HG02571 (cell line): Measurements from ENCODE around the gene HGFAC.

Source experiments
- ATAC-seq: cut with Tn5 transposase; IDR thresholded peaks from one replicate; pipeline ENCODE4 v1.9.1; 2021; ENCODE audit warnings: mild to moderate bottlenecking, moderate library complexity; ENCODE audit not compliant: unreplicated experiment

HGFAC gene

GRCh38 chr4:3484057-3484973, 42.5 kb downstream of the HGFAC start:
- no peak for ATAC-seq

GRCh38 chr4:3485011-3485791, 43.4 kb downstream of the HGFAC start:
- no peak for ATAC-seq

- ATAC-seq, result no peak
Observed at GRCh38 chr4:3485886-3486540, 44.2 kb downstream of the HGFAC start.

GRCh38 chr4:3486541-3487540, 45.1 kb downstream of the HGFAC start:
- ATAC-seq, result no peak

DNA sequence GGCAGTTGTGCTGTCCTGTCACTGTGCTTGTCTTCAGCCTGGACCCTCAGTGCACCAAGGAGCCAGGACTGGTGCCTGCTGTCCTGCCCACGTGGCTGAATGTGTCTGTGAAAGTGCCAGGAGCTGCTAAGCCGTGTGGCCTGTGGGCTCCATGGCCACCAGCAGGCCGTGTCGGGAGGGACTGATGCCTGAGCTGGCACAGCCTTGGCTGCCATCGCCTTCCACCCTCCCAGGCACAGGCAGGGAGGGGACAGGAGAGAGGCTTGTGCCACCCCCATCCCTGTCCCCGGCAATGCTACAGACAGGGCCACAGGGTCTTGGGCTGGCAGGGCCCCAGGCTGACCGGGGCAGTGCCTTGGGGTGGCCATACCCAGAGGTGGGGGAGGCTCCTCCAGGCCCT, 46.1 kb downstream of the HGFAC start:
- no peak for ATAC-seq

DNA sequence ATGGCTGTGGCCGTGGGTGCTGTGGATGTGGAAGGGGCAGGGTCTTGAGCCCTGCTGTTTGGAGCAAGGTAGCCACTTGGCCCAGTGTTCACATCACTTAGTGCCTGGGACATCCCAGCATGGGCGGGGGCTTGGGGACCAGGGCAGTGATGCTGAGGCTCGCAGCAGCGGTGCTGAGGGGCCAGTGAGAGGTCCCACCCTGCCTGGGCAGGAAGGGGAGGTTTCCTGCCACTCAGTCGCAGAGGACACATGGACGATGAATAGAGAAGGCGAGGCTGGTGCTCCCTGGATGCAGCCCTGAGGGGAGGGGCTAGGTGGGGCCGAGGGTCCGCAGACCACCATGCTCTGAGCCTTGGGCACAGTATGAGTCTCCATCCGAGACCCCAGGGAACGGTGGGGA, 47.1 kb downstream of the HGFAC start:
- no peak for ATAC-seq

GRCh38 chr4:3489451-3489962, 47.7 kb downstream of the HGFAC start:
- no peak for ATAC-seq

- ATAC-seq, result no peak
Observed at GRCh38 chr4:3491681-3492405, 50.1 kb downstream of the HGFAC start.

DNA sequence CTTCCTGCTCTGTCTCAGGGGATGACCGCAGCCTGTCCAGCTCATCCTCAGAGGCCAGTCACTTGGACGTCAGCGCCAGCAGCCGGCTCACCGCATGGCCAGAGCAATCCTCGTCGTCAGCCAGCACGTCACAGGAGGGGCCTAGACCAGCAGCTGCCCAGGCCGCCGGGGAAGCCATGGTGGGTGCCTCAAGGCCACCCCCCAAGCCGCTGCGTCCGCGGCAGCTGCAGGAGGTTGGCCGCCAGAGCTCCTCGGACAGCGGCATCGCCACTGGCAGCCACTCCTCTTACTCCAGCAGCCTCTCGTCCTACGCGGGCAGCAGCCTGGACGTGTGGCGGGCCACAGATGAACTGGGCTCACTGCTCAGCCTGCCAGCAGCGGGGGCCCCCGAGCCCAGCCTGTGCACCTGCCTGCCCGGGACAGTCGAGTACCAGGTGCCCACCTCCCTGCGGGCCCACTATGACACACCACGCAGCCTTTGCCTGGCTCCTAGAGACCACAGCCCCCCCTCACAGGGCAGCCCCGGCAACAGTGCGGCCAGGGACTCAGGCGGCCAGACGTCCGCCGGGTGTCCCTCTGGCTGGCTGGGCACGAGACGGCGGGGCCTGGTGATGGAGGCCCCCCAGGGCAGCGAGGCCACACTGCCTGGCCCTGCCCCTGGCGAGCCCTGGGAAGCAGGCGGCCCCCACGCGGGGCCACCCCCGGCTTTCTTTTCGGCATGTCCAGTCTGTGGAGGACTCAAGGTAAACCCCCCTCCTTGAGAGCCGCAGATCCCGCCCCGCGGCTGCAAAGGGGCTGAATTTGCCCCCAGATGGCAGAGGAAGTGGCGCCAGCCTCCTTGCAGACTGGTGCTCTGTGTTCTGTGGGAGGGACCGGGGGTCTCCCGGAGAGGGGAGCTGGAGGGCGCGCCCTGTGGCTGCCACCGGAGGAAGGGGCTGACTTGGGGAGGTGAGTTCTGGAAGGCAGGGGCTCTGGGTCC, 51.3 kb downstream of the HGFAC start:
- ATAC-seq, result no peak

DNA sequence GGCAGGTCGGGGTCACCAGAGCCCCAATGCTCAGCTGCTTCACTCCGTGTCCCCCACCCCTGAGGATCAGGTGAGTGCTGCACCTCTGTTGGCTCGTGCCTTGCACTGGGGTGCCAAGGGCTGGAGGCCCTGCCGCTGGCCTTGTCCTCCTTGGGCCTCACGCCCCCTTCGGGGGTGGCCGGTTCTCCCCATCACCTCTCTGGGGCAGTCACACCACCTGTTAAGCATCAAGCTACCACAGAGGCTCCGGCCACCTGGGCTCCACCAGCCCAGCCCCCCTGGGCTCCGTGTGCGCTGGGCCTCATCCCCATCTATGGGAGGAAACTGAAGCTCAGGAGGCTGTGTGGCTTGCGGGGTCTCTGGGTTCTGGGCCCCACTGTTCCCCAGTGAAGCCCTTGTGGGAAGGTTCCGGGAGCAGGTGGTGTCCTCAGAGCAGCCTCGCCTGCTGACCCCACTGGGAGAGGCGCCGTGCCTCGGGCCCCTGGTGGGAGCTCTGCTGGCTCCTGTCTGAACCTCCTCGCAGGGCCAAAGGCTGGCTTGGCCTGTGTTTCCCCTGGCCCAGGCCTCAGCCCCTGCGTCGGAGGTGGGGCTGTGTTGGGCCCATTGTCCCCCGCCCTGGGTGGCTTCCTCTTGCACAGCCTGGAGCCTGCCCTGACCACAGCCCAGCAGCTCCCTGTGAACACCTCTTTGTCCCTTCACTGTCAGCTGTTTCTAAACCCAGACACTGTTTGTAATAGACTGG, 52.1 kb downstream of the HGFAC start:
- ATAC-seq, result no peak

- no peak for ATAC-seq
Observed at GRCh38 chr4:3494462-3494871, 52.7 kb downstream of the HGFAC start.

DNA sequence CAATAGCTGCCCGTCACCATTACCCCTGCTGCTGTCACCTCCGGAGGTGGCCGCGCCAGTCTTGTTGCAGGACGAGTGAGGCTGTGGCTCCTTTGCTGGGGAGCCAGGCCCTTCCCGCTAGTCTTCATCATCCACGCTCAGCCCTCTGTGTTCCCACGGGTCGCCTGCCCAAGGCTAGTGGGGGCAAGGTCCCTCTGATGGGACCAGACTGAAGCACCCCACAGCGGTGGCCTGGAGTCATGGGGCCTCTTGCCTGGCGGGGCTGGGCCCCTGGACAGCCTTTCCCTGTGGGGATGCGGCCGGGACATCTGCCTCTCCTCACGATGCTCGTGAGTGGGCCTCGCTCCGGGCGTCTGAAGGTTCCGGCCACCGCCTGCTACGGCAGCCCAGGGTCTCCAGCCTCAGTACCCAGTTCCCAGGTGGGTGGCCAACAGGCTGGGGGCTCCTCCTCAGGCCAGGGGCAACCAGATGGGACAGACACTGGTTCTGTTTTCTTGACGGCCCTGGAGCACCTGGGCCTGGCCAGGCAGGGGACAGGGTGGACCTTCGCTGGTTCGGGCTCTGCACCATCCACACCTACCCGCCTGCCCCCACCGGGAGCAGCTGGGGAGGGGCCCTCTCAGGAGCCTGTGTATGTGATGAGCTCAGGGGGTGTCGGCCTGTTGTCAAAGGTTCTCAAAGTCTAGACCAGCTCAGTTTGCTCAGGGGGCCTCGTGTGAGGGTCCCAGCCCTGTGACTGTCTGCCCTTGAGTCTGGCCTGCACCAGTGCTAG, 53.6 kb downstream of the HGFAC start:
- no peak for ATAC-seq

DNA sequence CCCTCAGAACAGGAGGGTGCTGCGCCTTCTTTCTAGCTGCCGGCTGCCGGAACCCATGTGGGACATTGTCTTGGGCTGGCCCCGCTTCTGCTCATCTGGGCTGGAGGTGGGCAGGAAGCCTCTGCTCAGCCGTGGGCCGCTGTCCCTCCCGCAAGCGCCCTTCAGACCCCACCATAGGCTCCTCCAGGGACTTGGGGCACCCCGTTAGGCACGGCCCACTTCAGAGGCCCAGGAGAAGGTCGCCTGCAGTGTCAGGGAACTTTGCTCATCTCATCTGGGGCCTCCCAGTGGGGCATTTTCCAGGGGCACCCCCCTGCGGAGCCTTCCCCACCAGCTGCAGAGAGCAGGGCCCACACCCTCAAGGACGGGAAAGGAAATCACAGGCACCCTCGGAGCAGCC, 54.3 kb downstream of the HGFAC start:
- ATAC-seq, result no peak

GRCh38 chr4:3497095-3497494, 55.3 kb downstream of the HGFAC start:
- no peak for ATAC-seq

DNA sequence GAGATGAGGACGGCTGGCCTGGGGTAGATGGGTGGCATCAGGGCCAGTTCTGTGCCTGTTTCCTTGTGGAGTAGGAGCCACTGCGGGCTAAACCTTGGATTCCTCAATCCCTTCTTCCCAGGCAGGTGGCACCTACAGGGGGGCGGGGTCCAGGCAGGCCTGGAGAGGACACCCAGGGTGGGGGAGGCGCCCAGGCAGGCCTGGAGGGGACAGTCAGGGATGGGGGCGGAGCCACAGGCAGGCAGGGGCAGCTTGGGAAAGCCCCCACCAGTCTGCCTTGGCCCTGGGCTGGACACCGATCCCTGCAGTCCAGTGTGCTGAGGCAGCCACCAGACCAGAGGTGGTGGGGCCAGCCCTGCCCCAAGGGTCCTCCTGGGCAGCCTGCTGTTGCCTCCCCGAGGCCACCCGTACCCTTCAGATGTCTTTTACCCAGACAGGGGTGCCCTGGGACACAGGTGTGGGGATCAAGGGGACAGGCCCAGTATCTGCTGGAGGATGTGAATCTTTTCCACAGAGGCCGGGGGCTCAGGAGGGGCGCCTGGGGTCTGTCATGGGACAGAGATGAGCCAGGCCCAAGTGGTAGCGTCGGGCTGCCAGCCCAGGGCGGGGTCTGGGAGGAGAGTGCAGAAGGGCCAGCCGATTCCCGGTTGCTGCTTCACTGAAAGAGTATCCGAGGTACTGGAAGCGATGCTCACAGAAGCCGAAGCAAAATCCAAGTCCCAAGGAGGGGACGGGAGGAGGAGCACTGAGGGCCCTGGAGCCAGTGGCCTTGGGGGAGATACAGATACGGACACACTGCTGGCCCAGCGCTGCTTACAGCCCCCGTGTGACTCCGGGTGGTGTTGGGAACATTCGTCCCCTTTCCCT, 56.0 kb downstream of the HGFAC start:
- ATAC-seq, result no peak

- ATAC-seq, result no peak
Observed at GRCh38 chr4:3498407-3498806, 56.6 kb downstream of the HGFAC start.
